Stimulated activated CD8-positive, alpha-beta memory T cell treated with anti-CD3 and anti-CD28 coated beads, Interleukin-7, amount 100 ng/mL, for 4 hours (primary cell): ENCODE results near the gene ROR1.

Source experiments
- DNase-seq, 2 donors: peaks; one replicate each; pipeline ENCODE4 v3.0.0-alpha.2; 2020; ENCODE audit warnings: low read depth in 2 of 2

ROR1 gene

GRCh38 chr1:63935553-63935952 is 161.7 kb downstream of the ROR1 start:
- DNase-seq: no peak

- DNase-seq: no peak
Observed at GRCh38 chr1:63936276-63936675, 162.5 kb downstream of the ROR1 start.

GRCh38 chr1:63936801-63937200 is 163.0 kb downstream of the ROR1 start:
- no peak for DNase-seq

- no peak for DNase-seq
Observed at GRCh38 chr1:63937461-63938022, 163.7 kb downstream of the ROR1 start.

GRCh38 chr1:63940440-63940839 is 166.6 kb downstream of the ROR1 start:
- DNase-seq: no peak

GRCh38 chr1:63943393-63943792 is 169.6 kb downstream of the ROR1 start:
- no peak for DNase-seq

- no peak for DNase-seq
Observed at GRCh38 chr1:63945943-63946342, 172.1 kb downstream of the ROR1 start.

GRCh38 chr1:63946866-63947491 is 173.2 kb downstream of the ROR1 start:
- DNase-seq: no peak

- no peak for DNase-seq
Observed at GRCh38 chr1:63947904-63948303, 174.1 kb downstream of the ROR1 start.

GRCh38 chr1:63950023-63950422 is 176.2 kb downstream of the ROR1 start:
- DNase-seq: no peak

- no peak for DNase-seq
Observed at GRCh38 chr1:63951059-63951946, 177.5 kb downstream of the ROR1 start.

GRCh38 chr1:63954187-63954586 is 180.4 kb downstream of the ROR1 start:
- DNase-seq: no peak

- no peak for DNase-seq
Observed at GRCh38 chr1:63955370-63956145, 181.7 kb downstream of the ROR1 start.

- DNase-seq: no peak
Observed at GRCh38 chr1:63958556-63958955, 184.7 kb downstream of the ROR1 start.

- DNase-seq: no peak
Observed at GRCh38 chr1:63960326-63960725, 186.5 kb downstream of the ROR1 start.

GRCh38 chr1:63966016-63966415 is 192.2 kb downstream of the ROR1 start:
- DNase-seq: no peak

GRCh38 chr1:63967901-63968300 is 194.1 kb downstream of the ROR1 start:
- DNase-seq: no peak

- DNase-seq: no peak
Observed at GRCh38 chr1:63968663-63969440, 195.0 kb downstream of the ROR1 start.

GRCh38 chr1:63969441-63969901 is 195.7 kb downstream of the ROR1 start:
- no peak for DNase-seq

GRCh38 chr1:63971557-63971956 is 197.7 kb downstream of the ROR1 start:
- no peak for DNase-seq

- no peak for DNase-seq
Observed at GRCh38 chr1:63973005-63973419, 199.2 kb downstream of the ROR1 start.
